Measurements from ENCODE around the gene AOC2.

DNA sequence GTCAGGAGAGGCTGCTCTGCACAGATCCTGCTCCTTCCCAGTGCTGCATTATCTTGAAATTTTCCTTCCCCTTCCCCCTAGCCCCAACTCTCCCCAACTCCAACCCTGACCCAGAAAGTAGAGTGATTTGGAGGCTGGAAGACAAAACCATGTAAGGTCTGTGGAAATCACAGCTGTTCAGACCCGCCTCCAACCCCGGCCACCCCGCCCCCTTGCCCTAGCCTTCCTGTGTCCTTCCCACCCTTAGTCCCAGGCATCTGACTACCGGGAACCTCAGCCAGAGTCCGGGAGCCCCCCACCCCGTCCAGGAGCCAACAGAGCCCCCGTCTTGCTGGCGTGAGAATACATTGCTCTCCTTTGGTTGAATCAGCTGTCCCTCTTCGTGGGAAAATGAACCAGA is 6.6 kb downstream of the AOC2 start, which contains the start of gene AOC3:
- TF ChIP-seq, protein P1, sequence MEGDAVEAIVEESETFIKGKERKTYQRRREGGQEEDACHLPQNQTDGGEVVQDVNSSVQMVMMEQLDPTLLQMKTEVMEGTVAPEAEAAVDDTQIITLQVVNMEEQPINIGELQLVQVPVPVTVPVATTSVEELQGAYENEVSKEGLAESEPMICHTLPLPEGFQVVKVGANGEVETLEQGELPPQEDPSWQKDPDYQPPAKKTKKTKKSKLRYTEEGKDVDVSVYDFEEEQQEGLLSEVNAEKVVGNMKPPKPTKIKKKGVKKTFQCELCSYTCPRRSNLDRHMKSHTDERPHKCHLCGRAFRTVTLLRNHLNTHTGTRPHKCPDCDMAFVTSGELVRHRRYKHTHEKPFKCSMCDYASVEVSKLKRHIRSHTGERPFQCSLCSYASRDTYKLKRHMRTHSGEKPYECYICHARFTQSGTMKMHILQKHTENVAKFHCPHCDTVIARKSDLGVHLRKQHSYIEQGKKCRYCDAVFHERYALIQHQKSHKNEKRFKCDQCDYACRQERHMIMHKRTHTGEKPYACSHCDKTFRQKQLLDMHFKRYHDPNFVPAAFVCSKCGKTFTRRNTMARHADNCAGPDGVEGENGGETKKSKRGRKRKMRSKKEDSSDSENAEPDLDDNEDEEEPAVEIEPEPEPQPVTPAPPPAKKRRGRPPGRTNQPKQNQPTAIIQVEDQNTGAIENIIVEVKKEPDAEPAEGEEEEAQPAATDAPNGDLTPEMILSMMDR (IDR thresholded peaks at IDR 0.05): no peak
- no peak for TF ChIP-seq ZFX (IDR thresholded peaks at IDR 0.05; ENCODE audit: borderline replicate concordance)
